ENCODE data around the gene PNKD. TPM values are rescaled to one million over a fixed set of nuclear protein-coding genes. Genes with fewer than 3 reads are reported as not detected.

The PNKD gene, protein sequence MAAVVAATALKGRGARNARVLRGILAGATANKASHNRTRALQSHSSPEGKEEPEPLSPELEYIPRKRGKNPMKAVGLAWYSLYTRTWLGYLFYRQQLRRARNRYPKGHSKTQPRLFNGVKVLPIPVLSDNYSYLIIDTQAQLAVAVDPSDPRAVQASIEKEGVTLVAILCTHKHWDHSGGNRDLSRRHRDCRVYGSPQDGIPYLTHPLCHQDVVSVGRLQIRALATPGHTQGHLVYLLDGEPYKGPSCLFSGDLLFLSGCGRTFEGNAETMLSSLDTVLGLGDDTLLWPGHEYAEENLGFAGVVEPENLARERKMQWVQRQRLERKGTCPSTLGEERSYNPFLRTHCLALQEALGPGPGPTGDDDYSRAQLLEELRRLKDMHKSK
- 32.7 TPM for polyA plus RNA-seq (2013, experiment 1 of 2; ENCODE audit: insufficient read length)
- polyA plus RNA-seq (2013, experiment 2 of 2; ENCODE audit: insufficient read length), result 23.0 TPM

DNA sequence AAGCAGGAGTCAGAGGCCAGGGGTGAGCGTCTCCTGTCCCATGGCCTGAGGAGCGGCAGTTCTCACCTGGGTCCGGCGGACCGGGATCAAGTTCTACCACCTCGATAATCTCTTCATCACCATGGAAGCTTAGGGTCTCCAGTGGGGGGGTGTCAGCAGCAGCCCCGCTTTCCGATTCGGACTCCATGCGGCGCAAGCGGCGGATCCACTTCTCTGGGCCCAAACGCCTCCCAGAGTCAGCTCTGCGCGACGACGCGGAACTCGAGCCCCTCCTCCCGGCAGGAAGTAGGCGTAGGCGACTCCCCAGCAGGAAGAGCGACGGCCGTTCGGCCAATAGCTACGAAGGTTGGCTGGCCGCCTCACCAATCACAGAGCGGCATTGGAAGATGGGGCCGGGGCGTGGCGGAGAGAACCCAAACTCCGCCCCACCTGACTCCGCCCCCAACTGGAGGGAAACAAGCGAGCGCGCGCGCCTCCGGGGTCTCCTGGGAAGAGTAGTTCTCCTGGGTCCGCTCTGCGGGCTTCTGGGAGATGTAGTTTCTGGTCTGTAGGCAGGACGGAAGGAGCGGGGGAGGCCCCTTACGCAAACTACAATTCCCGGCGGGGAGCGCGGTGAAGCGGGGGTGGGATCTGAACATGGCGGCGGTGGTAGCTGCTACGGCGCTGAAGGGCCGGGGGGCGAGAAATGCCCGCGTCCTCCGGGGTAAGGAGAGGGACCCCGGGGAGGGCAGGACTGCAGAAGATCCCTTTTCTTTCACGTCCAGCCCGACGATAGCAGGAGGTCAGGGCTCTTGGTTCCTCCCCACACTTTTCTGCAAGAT is at the start of gene PNKD, which contains the start of gene AAMP:
PNKD (plus strand) TSS at position 620 of the 821 bp plus-strand sequence; CDS start at position 637, 17 bp downstream.
AAMP (minus strand) TSS at position 238 of the 821 bp plus-strand sequence; CDS start at position 187, 51 bp downstream.
- peak; percentile 99 for DNase-seq

DNA sequence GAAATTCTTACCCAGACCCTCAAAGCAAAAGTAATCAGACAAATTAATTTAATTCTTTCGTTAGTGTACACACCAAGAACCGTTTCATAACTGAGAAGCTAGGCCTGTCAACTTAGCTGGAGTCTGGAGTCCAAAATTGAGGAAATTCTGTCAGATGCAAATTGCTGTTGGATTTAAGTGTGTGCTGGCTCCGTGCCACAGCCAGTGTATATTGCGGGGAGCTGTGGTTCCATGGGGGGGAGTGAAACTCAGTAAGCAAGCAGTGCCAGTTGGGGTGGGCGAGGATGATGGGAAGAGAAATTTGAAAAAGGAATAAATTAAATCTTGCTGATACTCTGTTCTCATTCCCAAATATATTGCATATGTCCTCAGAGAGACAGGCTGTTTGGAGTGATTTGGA is 49.3 kb upstream of the PNKD start:
- DNase-seq, result no peak

DNA sequence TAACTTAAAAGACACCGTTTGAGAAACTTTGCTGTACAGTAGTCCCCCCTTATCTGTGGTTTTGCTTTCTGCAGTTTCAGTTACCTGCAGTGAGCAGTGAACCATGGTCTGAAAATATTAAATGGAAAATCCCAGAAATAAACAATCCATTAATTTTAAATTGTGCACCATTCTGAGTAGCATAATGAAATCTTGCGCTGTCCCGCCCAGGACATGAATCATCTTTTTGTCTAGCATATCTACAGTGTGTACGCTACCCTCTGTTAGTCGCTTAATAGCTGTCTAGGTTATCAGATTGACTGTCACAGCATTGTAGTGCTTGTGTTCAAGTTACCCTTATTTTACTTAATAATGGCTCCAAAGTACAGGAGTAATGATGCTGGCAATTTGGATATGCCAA is 47.3 kb upstream of the PNKD start:
- no peak for DNase-seq

DNA sequence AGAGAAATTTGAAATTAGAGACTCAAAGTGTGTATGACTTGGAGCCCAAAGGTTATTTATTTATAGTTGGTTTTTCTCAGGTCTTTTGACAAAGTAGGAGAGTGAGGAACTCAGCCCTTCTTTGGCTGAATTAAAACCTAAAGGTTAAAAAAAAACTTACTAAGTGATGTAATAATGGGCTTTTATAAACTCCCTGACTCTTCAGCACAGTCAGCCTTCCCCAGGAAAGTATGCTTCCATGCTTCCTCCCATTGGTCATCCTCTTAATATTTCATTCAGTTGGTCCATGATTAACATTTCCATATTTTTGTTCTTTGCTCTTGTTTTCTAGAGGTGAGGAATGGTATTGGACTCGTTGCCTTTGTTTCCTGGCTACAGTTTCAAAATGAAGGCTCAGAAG is 46.1 kb upstream of the PNKD start:
- no peak for DNase-seq

DNA sequence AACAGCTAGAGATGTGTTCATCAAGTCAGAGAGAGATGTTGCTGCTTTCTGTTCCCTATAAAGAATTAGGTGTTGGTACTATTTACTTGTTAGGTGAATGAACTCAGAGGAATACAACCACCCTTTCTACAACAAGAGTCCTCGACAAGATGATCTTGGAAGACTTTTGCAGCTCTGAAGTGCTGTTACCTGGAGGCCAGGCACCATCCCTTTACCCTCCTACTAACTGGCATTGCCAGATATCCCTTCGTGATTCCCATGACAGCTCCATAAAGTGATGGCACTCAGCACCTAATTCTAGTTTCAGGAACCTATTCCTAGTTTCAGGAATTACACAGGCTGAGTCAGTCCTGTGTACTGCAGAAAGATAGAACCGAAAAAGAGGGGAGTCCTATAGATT is 43.4 kb upstream of the PNKD start:
- DNase-seq, result no peak

DNA sequence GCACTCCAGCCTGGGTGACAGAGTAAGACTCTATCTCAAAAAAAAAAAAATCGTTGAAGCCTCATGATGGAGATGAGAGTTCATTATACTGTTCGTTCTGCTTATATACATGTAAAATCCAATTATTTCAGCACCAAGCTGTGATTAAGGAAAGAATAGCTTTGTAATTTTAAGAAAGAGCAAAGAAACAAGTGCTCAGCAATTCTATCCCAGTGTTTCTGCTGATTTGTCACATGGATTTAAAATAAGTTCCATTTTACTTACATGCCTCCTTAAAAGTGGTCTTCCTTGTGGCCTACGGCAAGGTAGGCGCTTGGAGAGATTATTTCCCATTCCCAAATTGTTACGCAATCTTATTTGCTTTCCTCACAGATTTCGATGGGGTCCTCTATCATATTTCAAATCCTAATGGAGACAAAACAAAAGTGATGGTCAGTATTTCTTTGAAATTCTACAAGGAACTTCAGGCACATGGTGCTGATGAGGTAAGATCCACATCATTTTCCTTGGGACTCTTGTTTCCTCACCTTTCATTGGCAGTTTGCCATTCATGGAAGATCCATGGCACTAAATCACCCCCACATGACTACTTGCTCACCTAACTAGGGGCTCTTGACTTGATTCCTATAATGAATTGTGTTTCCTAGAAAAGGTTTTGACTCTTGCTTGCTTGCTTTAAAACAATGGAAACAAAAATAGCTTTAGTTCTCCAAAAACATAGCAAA is 41.8 kb upstream of the PNKD start:
- DNase-seq, result no peak

DNA sequence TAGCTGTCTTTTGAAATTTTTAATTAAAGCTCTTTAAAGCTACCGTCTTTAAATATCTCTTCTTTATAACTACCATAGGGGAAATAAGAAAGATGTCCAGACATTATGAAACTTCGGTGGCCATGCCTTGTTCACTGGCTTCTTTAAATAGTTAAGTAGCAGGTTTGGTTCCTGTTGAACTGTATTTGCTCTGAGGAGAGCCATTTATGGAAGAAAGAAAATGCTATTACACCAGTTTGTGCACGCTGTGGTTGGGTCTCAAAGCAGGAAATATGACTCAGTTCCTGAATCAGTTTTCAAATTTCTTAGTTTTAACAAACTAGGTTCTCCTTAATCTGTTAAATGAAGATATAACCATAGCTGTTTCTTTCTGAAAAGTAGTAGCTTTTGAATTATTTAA is 41.1 kb upstream of the PNKD start:
- DNase-seq, result peak; percentile 91

DNA sequence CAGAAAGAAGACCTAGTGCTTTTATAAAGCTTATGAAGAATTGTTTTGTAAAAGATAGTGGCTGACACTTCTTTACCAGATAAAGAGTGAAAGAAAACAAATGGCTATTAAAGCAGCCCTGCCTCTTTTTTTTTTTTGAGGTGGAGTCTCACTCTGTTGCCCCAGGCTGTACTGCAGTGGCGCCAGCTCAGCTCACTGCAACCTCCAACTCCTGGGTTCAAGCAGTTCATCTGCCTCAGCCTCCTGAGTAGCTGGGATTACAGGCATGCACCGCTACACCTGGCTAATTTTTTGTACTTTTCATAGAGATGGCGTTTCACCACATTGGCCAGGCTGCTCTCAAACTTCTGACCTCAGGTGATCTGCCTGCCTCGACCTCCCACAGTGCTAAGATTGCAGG is 40.5 kb upstream of the PNKD start:
- DNase-seq, result peak; percentile 70

DNA sequence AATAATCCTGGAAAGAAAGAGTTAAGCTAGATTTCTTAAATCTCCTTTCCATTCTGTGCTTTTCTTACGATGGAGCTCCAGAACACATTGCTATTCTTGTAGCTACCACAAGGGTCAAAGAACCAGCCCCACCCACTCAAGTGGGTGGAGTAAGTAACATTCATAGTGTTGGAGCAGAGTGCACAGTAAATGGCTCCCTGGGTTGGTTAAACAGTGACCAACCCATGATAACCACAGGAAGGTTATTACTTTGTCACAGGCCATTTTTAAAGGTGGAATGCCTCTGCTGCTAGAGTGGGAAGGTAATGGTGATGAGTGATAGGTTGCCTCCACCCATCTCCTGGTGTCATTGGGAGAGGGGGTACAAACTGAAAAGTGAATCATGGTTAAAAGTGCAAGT is 39.4 kb upstream of the PNKD start:
- DNase-seq, result peak; percentile 52

DNA sequence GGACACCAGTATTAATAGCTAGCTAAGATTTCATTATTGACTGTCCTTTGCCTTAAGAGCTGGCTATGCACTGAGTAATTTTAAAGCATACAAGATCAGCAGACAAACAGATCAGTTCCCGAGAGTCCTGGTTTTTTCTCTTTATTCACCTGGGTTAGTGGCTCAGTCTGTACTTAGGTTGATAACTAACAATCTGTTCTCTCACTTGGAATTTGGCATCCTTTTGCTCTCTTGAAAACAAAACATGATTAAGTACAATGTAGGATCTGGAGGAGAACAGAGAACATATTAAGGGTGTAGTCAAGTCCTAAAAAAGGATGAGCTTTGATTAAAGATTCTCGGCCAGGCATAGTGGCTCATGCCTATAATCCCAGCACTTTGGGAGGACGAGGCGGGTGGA is 36.8 kb upstream of the PNKD start:
- no peak for DNase-seq

DNA sequence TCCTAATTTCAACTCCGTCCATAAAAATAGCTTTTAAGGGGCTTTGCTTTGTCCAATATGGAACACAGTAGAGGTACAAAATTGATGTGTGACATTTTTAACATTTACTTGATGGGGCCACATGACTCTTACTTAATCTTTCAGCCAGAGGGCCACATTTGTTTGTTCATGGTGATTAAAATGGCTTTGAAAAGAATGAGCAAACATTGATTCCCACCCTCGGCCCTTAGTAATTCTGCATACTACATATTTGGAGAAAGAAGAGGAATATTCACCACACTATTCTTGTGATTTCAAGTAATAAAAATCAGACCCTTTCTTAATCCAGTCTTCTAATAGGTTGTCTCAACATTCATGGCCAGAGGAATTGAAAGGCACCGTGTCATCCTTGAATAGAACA is 35.8 kb upstream of the PNKD start:
- no peak for DNase-seq

DNA sequence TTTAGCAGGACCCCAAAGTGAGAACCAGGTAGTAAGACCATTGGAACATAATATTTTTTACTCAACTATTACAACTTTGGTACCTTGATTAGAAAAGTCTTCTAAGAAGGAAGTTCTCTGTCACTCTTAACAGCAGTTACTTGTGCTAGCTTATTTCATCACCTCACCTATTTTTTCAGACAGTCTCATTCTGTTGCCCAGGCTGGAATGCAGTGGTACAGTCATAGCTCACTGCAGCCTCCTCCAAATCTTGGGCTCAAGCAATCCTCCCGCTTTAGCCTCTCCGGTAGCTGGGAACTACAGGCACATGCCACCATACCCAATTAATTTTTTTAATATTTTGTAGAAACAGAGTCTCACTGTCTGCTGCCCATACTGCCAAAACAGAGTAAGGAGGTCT is 35.3 kb upstream of the PNKD start:
- DNase-seq, result no peak

DNA sequence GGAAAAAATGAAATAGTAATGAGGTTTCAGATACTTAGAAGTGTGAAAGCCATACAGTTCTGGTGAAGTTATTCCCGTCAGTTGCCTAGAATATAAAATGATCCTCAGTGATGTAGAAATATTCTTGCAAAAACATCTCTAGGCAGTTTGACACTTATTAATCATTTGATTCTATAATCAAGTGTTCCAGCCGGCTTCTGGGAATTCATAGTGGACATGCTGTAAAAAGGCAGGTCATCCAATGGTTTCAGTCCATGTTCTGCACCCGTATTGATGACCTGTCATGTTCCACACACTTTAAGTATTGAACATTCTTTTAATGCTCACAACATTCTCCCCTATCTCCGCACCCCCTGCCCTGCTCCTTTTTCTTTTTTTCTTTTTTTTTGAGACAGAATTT is 33.5 kb upstream of the PNKD start:
- DNase-seq, result no peak

DNA sequence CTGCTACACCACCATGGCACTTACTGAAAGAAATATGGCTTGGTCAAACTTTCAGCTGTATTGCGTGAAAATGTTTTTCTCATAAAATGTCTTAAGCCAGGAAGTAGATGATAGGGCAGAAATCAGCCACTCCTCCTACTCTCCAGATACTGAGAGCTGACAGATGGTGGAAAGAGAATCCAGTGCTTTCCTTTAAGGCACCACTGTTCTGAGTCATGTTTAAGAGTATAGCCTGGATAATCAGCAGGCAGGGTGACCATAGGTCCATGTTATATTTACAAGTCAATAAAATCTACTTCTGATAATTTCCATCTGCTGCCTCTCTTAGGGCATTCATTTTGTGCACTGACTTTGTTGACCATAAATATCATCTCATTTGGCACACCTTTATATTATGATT is 31.4 kb upstream of the PNKD start:
- no peak for DNase-seq

DNA sequence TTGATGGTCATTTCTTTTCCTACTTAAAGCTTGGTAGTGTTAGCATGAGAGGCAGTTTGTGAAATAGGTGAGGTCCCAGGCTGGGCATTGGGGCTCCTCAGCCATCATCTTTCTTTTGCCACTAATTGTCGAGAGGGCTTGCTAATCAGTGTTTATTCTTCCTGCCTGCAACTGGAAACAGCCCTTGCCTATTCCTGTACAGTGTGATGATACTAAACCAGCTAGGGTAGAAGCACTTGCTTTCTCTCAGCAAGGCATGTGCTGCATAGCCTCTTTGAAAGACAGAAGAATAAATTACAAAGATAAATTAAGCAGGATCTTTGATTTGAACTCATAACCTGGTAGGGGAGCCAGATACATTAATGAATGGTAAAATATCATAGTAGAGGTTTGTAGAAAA is 26.1 kb upstream of the PNKD start:
- no peak for DNase-seq

DNA sequence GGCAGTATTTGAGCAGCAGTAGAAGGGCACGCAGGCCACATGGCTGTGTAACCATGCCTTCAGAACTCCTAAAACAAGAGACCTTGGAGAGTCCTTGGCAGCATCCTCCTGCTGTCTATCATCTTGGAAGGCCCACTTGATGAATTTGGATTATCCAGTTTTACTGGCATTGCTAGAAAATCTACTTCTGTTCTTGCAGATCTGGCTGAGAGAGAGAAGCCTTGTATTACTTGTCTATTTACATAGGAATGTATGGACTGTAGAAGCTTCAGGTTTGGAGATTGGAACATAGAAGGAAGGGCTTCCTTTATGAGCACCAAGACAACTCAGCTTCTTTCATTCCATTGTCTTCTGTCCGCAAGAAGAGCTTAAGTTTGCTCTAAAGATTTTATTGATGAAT is 25.7 kb upstream of the PNKD start:
- no peak for DNase-seq

DNA sequence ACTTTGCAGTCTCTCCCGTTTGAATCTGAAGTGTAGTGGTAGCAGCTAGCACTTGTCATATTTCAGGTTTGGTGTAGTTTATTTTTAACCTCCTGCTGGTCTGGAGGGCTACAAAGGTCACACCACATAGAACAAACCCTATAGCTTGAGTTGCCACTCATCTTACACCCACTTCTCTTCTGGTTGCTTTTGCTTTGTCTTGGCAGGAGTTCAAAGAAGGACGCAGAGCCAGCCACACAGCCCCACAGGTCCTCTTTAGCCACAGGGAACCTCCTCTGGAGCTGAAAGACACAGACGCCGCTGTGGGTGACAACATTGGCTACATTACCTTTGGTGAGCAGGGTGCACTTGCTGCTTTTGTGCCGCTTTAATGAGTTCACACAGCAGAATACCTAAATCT is 25.1 kb upstream of the PNKD start:
- no peak for DNase-seq

DNA sequence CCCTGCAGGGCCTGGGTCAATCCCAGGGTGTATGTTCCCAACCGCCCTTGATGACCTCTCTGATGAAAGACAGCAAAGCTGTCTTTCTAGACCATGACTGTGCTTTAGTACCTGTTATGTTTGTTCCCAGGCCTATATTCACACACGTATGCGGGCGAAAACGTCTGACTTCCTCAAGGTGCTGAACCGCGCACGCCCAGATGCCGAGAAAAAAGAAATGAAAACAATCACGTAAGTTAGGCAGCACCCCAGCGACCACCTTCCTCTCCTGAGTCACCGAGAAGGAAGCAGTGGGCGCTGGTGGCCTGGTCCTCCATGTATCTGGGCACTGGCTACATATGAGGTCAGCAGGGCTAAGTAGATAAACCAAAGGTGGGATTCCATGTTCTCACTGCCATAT is 20.6 kb upstream of the PNKD start:
- no peak for DNase-seq

DNA sequence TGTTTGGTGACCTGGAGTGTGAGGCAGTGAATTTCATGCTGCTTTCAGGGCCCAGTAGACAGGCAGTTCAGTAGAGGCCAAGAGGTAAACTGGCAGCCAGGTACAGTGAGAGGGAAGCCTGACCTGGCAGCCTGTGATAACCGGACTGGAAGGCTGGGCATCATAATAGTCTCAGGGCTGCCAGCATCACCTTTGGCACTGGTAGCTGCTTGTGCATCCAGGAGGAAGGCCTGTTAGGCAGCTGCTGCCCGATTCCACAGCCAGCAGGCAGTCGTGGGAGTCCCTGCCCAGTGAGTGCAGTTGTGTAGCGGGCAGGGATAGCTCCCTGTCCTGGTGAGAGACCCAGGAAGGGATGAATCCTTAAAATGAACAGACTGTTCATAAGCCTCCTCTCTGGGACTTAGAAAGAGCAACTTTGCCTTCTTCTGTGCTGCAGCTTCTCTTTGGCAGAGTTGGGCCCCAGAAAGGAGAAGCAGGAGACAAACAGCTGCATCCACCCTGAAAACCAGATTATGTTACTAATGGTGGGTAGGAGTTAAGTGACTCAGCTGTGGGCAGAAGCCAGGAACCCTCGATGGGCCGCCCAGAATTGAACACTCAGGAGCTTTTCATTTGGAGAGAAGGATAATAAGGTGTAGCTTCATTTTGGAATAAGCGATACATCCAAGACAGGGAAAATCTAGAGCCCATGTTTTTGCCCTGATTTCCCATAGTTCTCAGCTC is 17.6 kb upstream of the PNKD start:
- DNase-seq, result no peak

DNA sequence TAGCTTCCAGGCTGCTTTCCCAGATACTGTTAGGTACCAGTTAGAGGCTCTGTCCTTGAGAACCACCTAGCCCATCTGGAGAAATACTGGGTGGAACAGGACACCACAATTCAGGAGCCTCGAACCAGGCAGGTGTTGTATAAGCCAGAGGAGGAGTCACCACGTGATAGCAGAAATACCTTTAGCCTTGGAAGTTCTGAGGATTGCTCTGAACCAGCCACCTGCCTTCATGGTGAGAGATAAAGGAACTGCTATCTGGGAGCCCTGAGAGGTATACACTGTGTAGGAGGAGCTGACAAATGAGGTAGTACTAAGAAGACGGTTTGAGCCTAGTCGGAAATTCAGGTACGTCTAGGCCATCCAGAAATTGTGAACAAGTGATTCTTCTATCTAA is 17.1 kb upstream of the PNKD start:
- DNase-seq, result no peak

DNA sequence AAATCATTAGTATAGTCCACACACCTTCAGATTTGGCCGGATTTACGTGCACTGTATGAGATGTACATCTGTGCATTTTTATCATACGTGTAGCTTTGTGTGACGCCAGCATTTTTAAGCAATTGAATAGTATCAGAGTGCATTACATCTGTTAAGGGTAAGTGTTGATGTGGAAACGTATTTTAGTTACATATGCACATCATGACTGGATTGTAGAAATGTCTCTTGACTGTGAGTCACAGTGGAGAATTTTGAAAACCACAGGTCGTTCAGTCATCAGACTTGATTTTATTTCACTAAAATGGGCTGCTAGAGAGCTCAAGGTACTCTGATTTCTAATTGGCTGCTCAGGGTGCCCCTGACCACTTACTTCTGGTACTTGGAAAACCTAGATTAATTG is 14.9 kb upstream of the PNKD start:
- DNase-seq, result peak; percentile 34

DNA sequence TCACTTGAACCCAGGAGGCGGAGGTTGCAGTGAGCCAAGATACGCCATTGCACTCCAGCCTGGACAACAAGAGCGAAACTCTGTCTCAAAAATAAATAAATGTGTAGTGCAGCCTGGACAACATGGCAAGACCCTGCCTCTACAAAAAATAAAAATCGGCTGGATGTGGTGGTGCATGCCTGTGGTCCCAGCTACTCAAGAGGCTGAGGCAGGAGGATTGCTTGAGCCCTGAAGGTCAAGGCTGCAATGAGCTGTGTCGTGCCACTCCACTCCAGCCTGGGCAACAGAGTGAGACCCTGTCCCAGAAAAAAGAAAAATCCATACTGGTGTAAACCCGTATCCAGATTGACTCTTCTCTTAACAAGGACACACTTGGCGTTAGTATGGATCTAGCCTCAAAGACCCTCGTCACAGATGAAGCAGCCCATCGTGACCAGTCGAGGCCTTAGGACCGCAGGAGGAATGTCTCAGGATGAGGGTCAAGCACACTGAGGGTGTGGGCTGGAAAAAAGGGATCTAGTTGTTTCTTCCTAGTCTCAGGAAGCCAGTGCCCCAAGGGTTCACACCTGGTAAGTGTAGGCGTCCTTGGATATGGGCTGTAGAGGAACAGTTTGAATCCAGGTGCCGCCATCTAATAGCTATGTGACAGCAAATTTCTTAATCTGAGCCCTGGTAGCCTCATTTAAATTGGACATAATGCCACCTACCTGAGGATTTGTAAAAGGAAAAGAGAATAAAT is 13.5 kb upstream of the PNKD start:
- DNase-seq, result no peak
